GM10847 (cell line): ENCODE results near the gene UBE2Q1.

ENCODE experiments used
- POLR2A ChIP-seq: IDR thresholded peaks from 2 replicates; pipeline ENCODE4 v1.6.1; 2011; ENCODE audit not compliant: insufficient read length; ENCODE audit errors: extremely low read depth

UBE2Q1 gene

DNA sequence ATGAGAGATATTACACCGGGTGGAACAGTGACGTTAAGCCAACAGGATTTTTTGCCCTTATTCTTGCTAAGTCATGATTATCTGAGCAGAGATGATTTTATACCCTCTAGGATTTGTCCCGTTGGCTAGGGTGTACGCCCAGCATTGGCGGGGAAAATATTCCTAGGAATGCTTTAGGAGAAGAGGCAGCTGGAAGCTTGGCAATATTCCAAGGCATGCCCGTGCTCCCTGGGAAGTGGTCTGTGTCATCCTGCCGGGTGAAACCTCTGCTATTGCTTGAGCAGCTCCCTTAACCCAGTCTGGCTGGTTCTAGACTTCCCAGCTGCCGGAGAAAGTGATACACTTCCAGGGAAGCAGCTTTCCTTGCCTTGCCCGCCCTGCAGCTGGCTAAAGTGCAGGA, 25.3 kb upstream of the UBE2Q1 start:
- no peak for TF ChIP-seq POLR2A

DNA sequence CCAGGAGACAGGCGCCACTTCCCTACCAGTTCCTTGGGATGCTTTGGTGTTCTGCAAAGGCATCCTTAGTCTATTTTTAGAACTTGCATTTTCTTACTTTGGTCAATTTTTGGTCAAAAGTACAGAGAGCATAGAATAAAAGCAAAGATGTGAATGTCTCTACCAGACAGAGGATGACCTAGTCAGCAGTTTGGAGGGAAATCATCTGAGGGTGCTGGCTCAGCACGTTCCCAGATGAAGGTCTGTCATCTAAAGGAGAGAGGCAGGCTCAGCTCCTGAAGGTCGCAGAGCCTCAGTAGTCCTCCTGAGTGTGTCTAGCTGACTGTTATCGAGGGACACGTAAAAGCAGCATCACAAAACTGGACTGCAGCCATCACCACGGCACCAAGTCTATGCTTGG, 24.4 kb upstream of the UBE2Q1 start:
- TF ChIP-seq POLR2A: no peak

DNA sequence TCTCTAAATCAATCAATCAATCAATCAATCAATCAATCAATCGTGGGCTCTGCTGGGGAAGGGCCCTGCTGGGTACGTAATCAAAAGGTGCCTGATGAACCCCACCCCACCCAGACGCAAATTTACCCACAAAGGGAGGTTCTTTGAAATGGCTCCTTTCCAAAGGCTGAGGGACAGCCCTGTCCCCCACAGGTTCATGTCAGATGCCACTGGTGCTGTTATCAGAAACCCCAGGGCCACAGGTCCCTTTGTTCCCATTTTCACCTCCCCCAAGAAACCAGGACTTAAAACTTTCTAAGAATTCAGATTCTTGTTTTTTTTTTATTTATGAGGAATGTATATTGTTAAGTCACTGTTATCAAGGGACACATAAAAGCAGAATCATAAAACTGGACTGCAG, 23.3 kb upstream of the UBE2Q1 start:
- no peak for TF ChIP-seq POLR2A

DNA sequence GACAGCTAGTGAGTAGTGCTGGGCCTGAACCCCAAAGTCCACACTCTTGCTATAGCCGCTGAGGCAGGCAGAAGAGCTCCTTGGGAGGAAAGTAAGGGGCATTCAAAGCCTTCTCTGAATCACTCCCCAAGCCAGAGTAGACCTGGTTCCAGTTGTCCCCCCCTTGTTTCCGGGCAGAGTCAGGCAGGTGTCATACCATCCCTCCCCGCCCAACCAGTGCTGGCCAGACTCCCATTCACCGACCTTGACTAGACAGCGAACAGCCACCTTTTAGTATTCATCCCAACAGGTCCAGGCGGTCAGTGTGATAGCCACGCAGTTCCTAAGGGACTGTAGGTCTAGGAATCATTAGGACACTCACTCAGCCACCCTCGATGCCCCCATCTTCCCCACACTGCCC, 20.9 kb upstream of the UBE2Q1 start:
- TF ChIP-seq POLR2A: peak; percentile 3

DNA sequence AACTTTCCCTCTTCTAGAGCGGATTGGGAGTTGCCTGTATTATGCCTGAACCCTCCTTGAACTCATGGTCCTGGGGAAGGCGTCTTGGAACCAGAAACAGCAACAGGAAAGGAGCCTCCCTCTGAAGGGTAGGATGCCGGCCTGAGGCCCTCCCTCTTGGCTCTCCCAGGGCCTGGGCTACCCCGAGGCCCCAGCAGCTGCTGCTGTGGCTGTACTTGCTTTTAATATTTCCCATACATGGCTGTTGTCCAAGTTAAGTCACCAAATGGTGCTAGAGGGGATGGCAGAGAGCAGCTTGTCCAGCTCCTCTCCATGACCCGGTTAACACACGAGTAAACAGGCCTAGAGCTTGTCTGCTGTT, 19.6 kb upstream of the UBE2Q1 start:
- no peak for TF ChIP-seq POLR2A

DNA sequence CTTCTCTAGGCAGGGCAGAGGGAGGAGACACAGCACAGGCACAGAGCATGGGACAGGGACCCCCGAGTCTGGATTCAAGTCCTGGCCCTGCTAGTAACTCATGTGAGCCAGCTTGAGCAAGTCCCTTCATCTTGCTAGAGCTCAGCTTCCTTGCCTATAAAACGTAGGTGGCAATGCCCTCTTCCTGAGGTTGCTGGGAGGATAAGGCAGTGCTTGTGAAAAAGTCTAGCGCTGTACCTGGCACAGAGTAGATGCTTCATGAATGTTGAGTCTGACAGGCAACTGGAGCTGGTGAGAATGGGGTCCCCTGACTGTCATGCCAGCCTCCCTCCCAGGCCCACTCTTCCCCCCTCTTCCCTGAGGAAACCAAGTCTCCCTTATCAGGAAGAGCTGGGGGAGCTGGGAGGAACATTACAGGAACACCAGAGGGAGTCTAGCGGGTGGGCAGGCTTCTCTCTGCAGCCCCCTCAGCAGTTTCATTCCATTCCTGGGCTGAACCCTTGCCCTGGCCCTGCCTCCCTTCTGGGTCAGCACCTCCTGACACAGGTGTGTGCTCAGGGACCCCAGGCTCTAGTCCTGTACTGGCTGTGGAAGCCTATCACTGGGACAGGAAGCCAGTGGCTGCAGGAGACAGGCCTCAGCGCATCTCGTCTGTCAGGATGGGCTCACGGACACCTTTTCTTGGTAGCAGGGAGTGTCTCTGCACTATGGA, 19.0 kb upstream of the UBE2Q1 start:
- TF ChIP-seq POLR2A: no peak

DNA sequence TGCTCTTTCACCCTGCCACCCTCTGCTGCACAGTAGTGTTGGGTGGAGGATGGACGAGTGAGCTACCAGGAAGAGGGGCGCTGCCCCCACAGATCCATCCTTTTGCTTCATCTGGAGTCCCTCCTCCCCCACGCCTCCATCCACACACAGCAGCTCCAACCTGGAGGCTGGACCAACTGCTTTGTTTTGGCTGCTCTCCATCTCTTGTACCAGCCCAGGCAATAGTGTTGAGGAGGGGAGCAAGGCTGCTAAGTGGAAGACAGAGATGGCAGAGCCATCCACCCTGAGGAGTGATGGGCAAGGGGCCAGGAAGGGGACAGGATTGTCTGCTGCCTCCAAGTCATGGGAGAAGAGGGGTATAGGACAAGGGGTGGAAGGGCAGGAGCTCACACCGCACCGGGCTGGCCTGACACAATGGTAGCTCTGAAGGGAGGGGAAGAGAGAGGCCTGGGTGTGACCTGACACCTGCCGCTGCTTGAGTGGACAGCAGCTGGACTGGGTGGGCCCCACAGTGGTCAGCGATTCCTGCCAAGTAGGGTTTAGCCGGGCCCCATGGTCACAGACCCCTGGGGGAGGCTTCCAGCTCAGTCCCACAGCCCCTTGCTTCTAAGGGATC, 17.6 kb upstream of the UBE2Q1 start:
- TF ChIP-seq POLR2A: no peak

DNA sequence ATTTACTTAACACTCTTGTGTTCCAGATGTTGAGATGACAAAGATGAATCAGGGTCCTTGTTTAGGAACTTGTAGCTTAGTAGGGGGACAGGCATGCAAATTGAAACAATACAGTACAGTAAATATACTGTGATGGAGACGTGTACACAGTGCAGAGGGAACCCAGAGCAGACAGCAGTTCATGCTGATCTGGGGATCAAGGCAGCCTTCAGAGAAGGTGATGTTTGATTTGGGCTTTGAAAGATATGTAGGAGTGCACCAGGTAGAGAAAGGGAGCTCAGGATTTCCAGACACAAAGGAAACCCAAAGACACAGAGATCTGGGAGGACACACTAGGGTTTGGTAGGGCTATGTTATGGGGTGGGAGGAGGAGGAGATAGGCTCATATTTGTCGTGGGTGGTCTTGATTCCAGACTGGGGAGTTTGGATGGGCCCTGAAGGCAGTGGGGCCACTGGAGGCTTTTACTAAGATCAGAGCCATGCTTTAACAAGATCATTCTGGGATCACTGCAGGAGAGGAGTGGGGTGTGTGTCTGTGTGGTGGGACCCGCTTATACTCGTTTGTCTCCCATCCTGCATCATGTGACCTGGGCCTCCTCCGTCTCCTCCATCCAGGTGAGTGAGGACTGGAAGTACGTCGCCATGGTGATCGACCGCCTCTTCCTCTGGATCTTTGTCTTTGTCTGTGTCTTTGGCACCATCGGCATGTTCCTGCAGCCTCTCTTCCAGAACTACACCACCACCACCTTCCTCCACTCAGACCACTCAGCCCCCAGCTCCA, 16.9 kb upstream of the UBE2Q1 start:
- no peak for TF ChIP-seq POLR2A

DNA sequence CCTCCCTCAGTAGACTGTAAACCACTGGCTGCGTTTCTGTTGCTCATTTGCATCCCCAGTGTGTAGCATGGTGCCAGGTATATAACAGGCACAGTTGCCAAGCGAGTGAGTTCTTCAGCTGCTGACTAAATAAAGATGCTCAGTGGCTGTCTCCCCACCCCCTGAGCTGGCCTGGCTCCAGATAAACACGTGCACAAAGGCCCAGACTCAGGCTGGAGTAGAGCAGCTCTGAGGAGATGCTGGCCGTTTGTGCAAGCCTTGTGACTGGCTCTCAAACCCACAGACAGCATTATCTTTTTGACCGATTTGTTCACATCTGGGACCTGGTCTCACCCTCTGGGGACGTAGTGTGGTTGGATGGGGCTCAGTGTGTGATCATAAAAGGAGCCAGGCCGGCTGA, 16.3 kb upstream of the UBE2Q1 start:
- TF ChIP-seq POLR2A: no peak

DNA sequence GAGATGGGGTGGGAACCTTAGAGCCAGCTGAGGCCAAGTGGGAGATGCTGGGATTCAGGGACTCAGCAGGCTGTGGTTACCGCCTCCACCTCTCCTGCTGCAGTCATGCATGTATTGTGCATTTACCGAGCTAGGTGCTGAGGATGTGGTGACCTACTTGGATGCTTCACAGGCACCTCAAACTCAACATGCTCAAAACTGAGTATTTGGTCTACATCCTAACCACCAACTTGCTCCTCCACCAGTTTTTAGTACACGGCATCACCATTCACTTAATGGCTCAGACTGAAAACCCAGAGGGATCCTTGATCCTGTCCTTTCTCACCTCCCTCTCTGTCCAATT, 14.7 kb upstream of the UBE2Q1 start:
- TF ChIP-seq POLR2A: no peak

DNA sequence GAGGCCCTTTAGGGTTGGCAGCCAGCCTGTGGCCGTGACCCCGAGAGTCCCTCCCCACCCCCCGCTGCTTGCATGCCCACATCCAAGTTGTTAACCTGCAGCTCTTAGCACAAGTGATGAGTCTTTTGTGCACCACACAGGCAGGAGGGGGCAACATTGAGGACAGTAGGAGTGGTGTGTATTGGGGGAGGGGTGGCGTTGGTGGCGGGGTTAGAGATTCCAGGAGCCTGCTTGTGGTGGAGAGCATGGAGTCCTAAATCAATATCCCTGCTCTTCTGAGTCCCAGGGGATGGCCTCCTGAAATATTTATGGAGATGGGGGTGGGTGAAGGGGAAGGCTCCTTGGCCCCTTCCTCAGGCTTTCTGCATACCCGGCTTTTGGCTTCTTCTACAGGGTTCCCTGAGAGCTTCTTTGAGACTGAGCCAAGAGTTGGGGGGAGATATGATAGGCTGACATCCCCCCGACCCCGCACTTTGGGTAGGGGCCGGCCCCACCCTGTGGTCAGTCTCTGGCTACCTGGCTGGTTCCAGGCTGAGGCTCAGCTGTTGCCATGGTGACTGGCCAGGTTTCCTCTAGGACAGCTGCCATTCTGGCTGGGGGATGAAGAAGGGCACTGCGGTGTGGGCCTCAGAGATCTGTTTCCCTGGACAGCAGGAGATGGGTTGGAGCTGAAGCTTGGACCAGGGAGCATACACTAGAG, 14.2 kb upstream of the UBE2Q1 start:
- TF ChIP-seq POLR2A: no peak

DNA sequence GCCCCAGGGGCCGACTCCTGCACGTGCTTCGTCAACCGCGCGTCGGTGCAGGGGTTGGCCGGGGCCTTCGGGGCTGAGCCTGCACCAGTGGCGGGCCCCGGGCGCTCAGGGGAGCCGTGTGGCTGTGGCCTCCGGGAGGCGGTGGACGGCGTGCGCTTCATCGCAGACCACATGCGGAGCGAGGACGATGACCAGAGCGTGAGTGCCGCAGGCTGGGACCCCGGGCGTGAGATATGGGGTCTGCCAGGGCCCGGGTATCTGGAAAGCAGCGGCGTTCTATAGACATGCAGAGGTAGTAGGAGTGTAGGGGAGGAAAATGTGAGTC, 13.5 kb upstream of the UBE2Q1 start:
- no peak for TF ChIP-seq POLR2A

DNA sequence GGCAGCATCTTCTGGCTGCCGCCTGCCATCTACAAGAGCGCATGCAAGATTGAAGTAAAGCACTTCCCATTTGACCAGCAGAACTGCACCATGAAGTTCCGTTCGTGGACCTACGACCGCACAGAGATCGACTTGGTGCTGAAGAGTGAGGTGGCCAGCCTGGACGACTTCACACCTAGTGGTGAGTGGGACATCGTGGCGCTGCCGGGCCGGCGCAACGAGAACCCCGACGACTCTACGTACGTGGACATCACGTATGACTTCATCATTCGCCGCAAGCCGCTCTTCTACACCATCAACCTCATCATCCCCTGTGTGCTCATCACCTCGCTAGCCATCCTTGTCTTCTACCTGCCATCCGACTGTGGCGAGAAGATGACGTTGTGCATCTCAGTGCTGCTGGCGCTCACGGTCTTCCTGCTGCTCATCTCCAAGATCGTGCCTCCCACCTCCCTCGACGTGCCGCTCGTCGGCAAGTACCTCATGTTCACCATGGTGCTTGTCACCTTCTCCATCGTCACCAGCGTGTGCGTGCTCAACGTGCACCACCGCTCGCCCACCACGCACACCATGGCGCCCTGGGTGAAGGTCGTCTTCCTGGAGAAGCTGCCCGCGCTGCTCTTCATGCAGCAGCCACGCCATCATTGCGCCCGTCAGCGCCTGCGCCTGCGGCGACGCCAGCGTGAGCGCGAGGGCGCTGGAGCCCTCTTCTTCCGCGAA, 12.9 kb upstream of the UBE2Q1 start:
- no peak for TF ChIP-seq POLR2A

DNA sequence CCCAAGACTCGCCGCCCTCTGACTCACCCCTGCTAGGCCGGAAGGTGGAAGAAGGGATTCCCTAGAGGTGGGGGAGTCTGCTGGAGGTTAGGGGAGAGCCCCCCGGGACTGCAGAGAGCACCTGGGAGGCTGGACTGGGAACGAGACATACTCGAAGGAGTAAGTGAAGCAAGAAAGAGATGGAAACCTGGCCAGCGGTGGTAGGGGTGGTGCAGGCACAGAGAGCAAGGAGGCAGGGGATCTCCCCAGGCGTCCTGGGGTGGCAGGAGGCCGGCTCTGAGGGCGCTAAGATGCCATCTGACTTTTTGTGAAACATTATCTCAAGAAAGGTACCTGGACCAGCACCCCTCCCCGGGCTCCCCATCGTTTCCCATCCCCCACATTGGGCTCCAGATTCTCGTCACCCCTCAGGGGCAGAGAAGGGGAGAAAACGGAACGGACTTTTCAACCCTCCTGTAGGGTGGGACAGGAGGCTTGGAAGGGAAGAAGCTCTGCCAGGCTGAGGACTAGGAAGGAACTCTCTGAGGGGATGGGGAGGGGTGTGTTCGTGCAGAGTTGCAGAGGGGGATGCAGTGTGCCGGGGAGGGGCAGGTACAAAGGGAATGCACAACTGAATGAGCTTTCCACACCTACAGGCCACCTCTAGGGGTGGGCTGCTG, 9.8 kb upstream of the UBE2Q1 start:
- TF ChIP-seq POLR2A: no peak

DNA sequence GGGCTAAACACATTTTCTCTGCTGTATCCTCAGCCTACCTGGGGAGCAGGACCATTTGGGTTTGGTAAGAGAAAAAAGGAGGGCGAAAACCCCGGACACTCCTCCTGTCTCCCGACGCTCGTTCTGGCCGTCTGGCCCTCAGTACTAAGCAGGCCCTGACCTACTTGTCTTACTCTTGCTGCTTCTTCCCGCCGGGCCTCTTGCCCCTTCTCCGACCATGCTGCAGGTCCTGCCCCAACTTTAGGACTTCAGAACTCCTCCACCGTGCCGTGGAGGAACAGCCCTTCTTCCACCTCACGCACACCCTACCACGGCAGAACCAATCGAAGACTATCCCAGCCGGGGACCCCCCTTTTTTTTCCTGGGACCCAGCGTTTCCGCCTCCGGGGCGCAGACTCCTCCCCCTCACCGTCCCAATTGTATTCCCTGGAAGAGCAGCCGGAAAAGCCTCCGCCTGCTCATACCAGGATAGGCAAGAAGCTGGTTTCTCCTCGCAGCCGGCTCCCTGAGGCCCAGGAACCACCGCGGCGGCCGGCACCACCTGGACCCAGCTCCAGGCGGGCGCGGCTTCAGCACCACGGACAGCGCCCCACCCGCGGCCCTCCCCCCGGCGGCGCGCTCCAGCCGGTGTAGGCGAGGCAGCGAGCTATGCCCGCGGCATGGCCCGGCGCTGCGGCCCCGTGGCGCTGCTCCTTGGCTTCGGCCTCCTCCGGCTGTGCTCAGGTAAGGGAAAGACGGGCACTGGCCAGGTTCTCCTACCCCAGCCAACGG, 9.1 kb upstream of the UBE2Q1 start, which contains the start of gene CHRNB2:
CHRNB2 (plus strand) TSS at position 393 of the 771 bp plus-strand sequence; CDS start at position 660, 267 bp downstream.
- TF ChIP-seq POLR2A: no peak

DNA sequence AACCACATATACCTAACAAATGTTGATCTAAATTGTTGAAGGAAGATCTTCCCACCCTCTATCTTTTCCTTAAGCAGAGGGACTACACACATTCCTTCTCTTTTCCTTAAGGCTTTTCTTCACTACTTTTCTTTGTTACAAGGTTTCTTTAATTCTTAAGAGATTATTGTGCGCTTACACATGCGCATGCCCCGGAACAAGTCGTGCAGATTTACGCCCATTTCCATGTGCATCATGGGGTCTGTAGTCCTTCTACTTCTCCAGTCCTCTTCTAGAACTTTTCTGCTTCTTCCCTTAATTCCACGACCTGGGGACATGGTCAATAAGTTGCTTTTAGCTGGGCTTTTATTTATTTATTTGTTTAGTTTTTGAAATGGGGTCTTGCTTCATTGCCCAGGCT, 7.4 kb upstream of the UBE2Q1 start:
- TF ChIP-seq POLR2A: no peak
